Immature natural killer cell (primary cell): ENCODE data around the gene CD300E. TPM values are rescaled to one million over a fixed set of nuclear protein-coding genes. Genes with fewer than 3 reads are reported as not detected.

Source experiments
- DNase-seq, 3 donors: peaks; one replicate each; pipeline ENCODE4 v3.0.0; 2022; ENCODE audit warnings: mixed read lengths in 1 of 3
- H3K27ac Mint-ChIP-seq, 6 donors: one replicate each; pipeline ENCODE4 v1.8.0; 2020; ENCODE audit warnings: mixed read lengths in 6 of 6, mild to moderate bottlenecking in 5 of 6, inconsistent platforms in 4 of 6, moderate library complexity in 3 of 6
- H3K27me3 Mint-ChIP-seq, 3 donors: one replicate each; pipeline ENCODE4 v1.8.0; 2020 to 2021; ENCODE audit warnings: low read depth in 3 of 3, mild to moderate bottlenecking in 3 of 3, mixed read lengths in 3 of 3, moderate library complexity in 3 of 3, inconsistent platforms in 1 of 3
- H3K36me3 Mint-ChIP-seq, 3 donors: one replicate each; pipeline ENCODE4 v1.8.0; 2020; ENCODE audit warnings: mixed read lengths in 3 of 3, inconsistent platforms in 2 of 3, mild to moderate bottlenecking in 2 of 3
- H3K4me1 Mint-ChIP-seq, 2 donors: one replicate each; pipeline ENCODE4 v1.8.0; 2020; ENCODE audit warnings: inconsistent platforms in 2 of 2, mild to moderate bottlenecking in 2 of 2, mixed read lengths in 2 of 2, moderate library complexity in 1 of 2
- H3K4me3 Mint-ChIP-seq, 5 donors: one replicate each; pipeline ENCODE4 v1.8.0; 2020; ENCODE audit warnings: mild to moderate bottlenecking in 5 of 5, mixed read lengths in 5 of 5, inconsistent platforms in 3 of 5, moderate library complexity in 3 of 5
- H3K9me3 Mint-ChIP-seq, 6 donors: one replicate each; pipeline ENCODE4 v1.8.0; 2020; ENCODE audit warnings: mild to moderate bottlenecking in 6 of 6, mixed read lengths in 6 of 6, inconsistent platforms in 4 of 6, moderate library complexity in 3 of 6
- polyA plus RNA-seq, 3 donors: library from polyadenylated mRNA; unstranded; fragments of 300-500 nt; fragmentation: Illumina TruSeq; gene quantifications; one replicate each; pipeline ENCODE4 v1.2.3, GENCODE V29; 2021

CD300E gene
- under 1 TPM in 2 of 3 donors, not detected in 1; 0.28 to 0.79 TPM for polyA plus RNA-seq

- H3K9me3 Mint-ChIP-seq = peaks cover 0 to 5% (median 0%) of the 10 kb centered on the region in 6 donors
- no peak within 1 kb of the TSS for H3K27ac Mint-ChIP-seq
- no peak within 1 kb of the TSS for H3K4me3 Mint-ChIP-seq
- peaks cover 5 to 16% (median 6%) of the 10 kb centered on the region in 3 donors for H3K27me3 Mint-ChIP-seq
- H3K4me1 Mint-ChIP-seq = no peaks in the 10 kb centered on the region
- peaks cover 0 to 3% (median 0%) of the 10 kb centered on the region in 3 donors for H3K36me3 Mint-ChIP-seq
- DNase-seq = no peak
Observed at GRCh38 chr17:74623693-74624093, at the start of gene CD300E. TSS of gene CD300E (minus strand) at chr17:74623738. CDS start at chr17:74623621, 117 bp downstream.

- H3K4me3 Mint-ChIP-seq = no peak overlapping the region
- no peaks in the 10 kb centered on the region for H3K36me3 Mint-ChIP-seq
- peaks cover 4 to 19% of the 10 kb centered on the region in 2 donors for H3K4me1 Mint-ChIP-seq
- no peaks in the 10 kb centered on the region for H3K9me3 Mint-ChIP-seq
- peak; percentile 74 to 78 (median 77) for DNase-seq
- no peak overlapping the region for H3K27ac Mint-ChIP-seq
- peaks cover 26 to 41% (median 29%) of the 10 kb centered on the region in 3 donors for H3K27me3 Mint-ChIP-seq
Observed at GRCh38 chr17:74671031-74671771, 47.7 kb upstream of the CD300E start.

GRCh38 chr17:74670329-74670728, 46.8 kb upstream of the CD300E start:
- H3K27ac Mint-ChIP-seq = no peak overlapping the region

GRCh38 chr17:74663561-74663960, 40.0 kb upstream of the CD300E start:
- Mint-ChIP-seq H3K36me3 (peaks cover 0 to 4% (median 0%) of the 10 kb centered on the region in 3 donors), H3K27ac (no peak overlapping the region), H3K4me3 (no peak overlapping the region), H3K9me3 (no peaks in the 10 kb centered on the region), H3K27me3 (peaks cover 7 to 18% (median 9%) of the 10 kb centered on the region in 3 donors), H3K4me1 (no peaks in the 10 kb centered on the region)
- DNase-seq = no peak

More at GRCh38 chr17:74670329-74670728, 46.8 kb upstream of the CD300E start:
- no peaks in the 10 kb centered on the region for H3K36me3 Mint-ChIP-seq
- H3K4me3 Mint-ChIP-seq = no peak overlapping the region
- peaks cover 4 to 19% of the 10 kb centered on the region in 2 donors for H3K4me1 Mint-ChIP-seq
- no peak for DNase-seq
- H3K9me3 Mint-ChIP-seq = no peaks in the 10 kb centered on the region
- H3K27me3 Mint-ChIP-seq = peaks cover 26 to 40% (median 28%) of the 10 kb centered on the region in 3 donors

- DNase-seq = no peak
- no peak overlapping the region for H3K4me3 Mint-ChIP-seq
- H3K27ac Mint-ChIP-seq = no peak overlapping the region
- H3K9me3 Mint-ChIP-seq = no peaks in the 10 kb centered on the region
- H3K27me3 Mint-ChIP-seq = peaks cover 5 to 13% (median 10%) of the 10 kb centered on the region in 3 donors
- peaks cover 5 to 8% of the 10 kb centered on the region in 2 donors for H3K4me1 Mint-ChIP-seq
- H3K36me3 Mint-ChIP-seq = peaks cover 0 to 4% (median 0%) of the 10 kb centered on the region in 3 donors
Observed at GRCh38 chr17:74659889-74660288, 36.4 kb upstream of the CD300E start.

- Mint-ChIP-seq H3K4me3 (no peak overlapping the region), H3K27ac (no peak overlapping the region), H3K9me3 (no peaks in the 10 kb centered on the region), H3K36me3 (peaks cover 0 to 2% (median 0%) of the 10 kb centered on the region in 3 donors), H3K27me3 (peaks cover 0 to 16% (median 5%) of the 10 kb centered on the region in 3 donors), H3K4me1 (peaks cover 5 to 8% of the 10 kb centered on the region in 2 donors)
- no peak for DNase-seq
Observed at GRCh38 chr17:74658620-74659019, 35.1 kb upstream of the CD300E start.

GRCh38 chr17:74654742-74655141, 31.2 kb upstream of the CD300E start:
- no peak overlapping the region for H3K4me3 Mint-ChIP-seq
- no peaks in the 10 kb centered on the region for H3K36me3 Mint-ChIP-seq
- H3K9me3 Mint-ChIP-seq = no peaks in the 10 kb centered on the region
- peaks cover 1 to 19% (median 10%) of the 10 kb centered on the region in 3 donors for H3K27me3 Mint-ChIP-seq
- peaks cover 5 to 8% of the 10 kb centered on the region in 2 donors for H3K4me1 Mint-ChIP-seq
- DNase-seq = no peak
- H3K27ac Mint-ChIP-seq = no peak overlapping the region

- no peak for DNase-seq
- Mint-ChIP-seq H3K4me1 (no peaks in the 10 kb centered on the region), H3K27ac (no peak overlapping the region), H3K9me3 (no peaks in the 10 kb centered on the region), H3K27me3 (peaks cover 1 to 19% (median 10%) of the 10 kb centered on the region in 3 donors), H3K36me3 (no peaks in the 10 kb centered on the region), H3K4me3 (no peak overlapping the region)
Observed at GRCh38 chr17:74652020-74652419, 28.5 kb upstream of the CD300E start.

GRCh38 chr17:74649909-74650308, 26.4 kb upstream of the CD300E start:
- no peak overlapping the region for H3K4me3 Mint-ChIP-seq

GRCh38 chr17:74647871-74648672, 24.5 kb upstream of the CD300E start:
- Mint-ChIP-seq H3K4me3 (no peak overlapping the region), H3K9me3 (no peaks in the 10 kb centered on the region), H3K27me3 (peaks cover 9 to 18% (median 14%) of the 10 kb centered on the region in 3 donors), H3K27ac (no peak overlapping the region), H3K36me3 (no peaks in the 10 kb centered on the region), H3K4me1 (no peaks in the 10 kb centered on the region)
- DNase-seq = no peak

More at GRCh38 chr17:74649909-74650308, 26.4 kb upstream of the CD300E start:
- no peak overlapping the region for H3K27ac Mint-ChIP-seq
- peaks cover 5 to 15% (median 13%) of the 10 kb centered on the region in 3 donors for H3K27me3 Mint-ChIP-seq
- no peaks in the 10 kb centered on the region for H3K36me3 Mint-ChIP-seq
- no peaks in the 10 kb centered on the region for H3K9me3 Mint-ChIP-seq
- no peak for DNase-seq
- H3K4me1 Mint-ChIP-seq = no peaks in the 10 kb centered on the region

GRCh38 chr17:74646231-74646630, 22.7 kb upstream of the CD300E start:
- no peak overlapping the region for H3K4me3 Mint-ChIP-seq
- no peaks in the 10 kb centered on the region for H3K9me3 Mint-ChIP-seq
- DNase-seq = peak in 1 of 3 donors; percentile 19
- peaks cover 0 to 8% of the 10 kb centered on the region in 2 donors for H3K4me1 Mint-ChIP-seq
- H3K27ac Mint-ChIP-seq = no peak overlapping the region
- H3K27me3 Mint-ChIP-seq = peaks cover 10 to 22% (median 12%) of the 10 kb centered on the region in 3 donors
- no peaks in the 10 kb centered on the region for H3K36me3 Mint-ChIP-seq

- no peak overlapping the region for H3K4me3 Mint-ChIP-seq
- peaks cover 13 to 17% (median 16%) of the 10 kb centered on the region in 3 donors for H3K27me3 Mint-ChIP-seq
- no peaks in the 10 kb centered on the region for H3K9me3 Mint-ChIP-seq
- H3K27ac Mint-ChIP-seq = no peak overlapping the region
- DNase-seq = no peak
- H3K36me3 Mint-ChIP-seq = no peaks in the 10 kb centered on the region
- peaks cover 2 to 10% of the 10 kb centered on the region in 2 donors for H3K4me1 Mint-ChIP-seq
Observed at GRCh38 chr17:74645010-74645409, 21.5 kb upstream of the CD300E start.

GRCh38 chr17:74644419-74644818, 20.9 kb upstream of the CD300E start:
- H3K36me3 Mint-ChIP-seq = no peaks in the 10 kb centered on the region
- H3K4me3 Mint-ChIP-seq = no peak overlapping the region
- no peak for DNase-seq
- H3K27me3 Mint-ChIP-seq = peaks cover 15 to 18% (median 17%) of the 10 kb centered on the region in 3 donors
- peaks cover 8 to 16% of the 10 kb centered on the region in 2 donors for H3K4me1 Mint-ChIP-seq
- H3K9me3 Mint-ChIP-seq = no peaks in the 10 kb centered on the region
- H3K27ac Mint-ChIP-seq = no peak overlapping the region

- Mint-ChIP-seq H3K9me3 (no peaks in the 10 kb centered on the region), H3K27ac (no peak overlapping the region), H3K4me3 (no peak overlapping the region), H3K36me3 (no peaks in the 10 kb centered on the region), H3K27me3 (peaks cover 13 to 18% (median 18%) of the 10 kb centered on the region in 3 donors), H3K4me1 (peaks cover 12 to 19% of the 10 kb centered on the region in 2 donors)
- no peak for DNase-seq
Observed at GRCh38 chr17:74643826-74644225, 20.3 kb upstream of the CD300E start.
